Measurements from ENCODE around the gene CPNE2.

CPNE2 gene

DNA sequence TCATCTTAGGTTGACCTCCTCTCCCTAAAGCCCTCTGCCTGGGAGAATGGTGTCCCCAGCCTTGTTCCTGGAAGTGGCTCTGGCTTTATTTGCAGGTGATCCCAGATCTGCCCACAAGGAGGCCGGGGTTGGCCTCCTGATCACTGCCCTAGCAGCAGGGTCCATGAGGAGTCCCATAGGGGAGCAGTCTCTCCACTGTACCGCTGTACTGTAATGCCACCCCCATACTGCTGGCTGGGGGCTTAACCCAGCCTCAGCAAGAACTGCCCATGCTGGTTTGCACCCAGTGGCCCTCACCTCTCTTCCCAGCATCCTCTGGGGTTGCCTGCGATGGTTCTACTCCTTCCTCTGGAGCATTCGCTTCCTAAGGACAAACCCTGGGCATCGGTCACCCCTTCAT, 54.4 kb downstream of the CPNE2 start:
- peak; percentile 48 for ATAC-seq (ENCODE audit: insufficient read depth, low read depth)
- Histone ChIP-seq H3K36me3 (ENCODE audit: insufficient read depth, low read length) (peaks cover 6% of the 10 kb centered on the region; the same call in 1 of the 2 replicates), H3K4me2 (ENCODE audit: insufficient read depth, low read length) (no peak overlapping the region), H3K79me2 (ENCODE audit: insufficient read depth, low read length) (no peaks in the 10 kb centered on the region), H4K20me1 (ENCODE audit: insufficient read depth, low read length) (no peaks in the 10 kb centered on the region; the same call in 1 of the 2 replicates), H3K27ac (ENCODE audit: low read length) (no peak overlapping the region), H3K27me3 (ENCODE audit: insufficient read depth, low read length, poor library complexity) (no peaks in the 10 kb centered on the region), H3K4me3 (ENCODE audit: low read depth in 1 of 2, low read length in 2 of 2) (no peak overlapping the region), H3K9ac (ENCODE audit: low read depth, low read length) (no peak overlapping the region), H2AFZ (ENCODE audit: low read depth, low read length) (no peak overlapping the region), H3K9me3 (ENCODE audit: insufficient read depth, low read length, severe bottlenecking) (no peaks in the 10 kb centered on the region), H3K4me1 (ENCODE audit: insufficient read depth, low read length) (peaks cover 15% of the 10 kb centered on the region)
- no peak for DNase-seq
- TF ChIP-seq, protein P1, sequence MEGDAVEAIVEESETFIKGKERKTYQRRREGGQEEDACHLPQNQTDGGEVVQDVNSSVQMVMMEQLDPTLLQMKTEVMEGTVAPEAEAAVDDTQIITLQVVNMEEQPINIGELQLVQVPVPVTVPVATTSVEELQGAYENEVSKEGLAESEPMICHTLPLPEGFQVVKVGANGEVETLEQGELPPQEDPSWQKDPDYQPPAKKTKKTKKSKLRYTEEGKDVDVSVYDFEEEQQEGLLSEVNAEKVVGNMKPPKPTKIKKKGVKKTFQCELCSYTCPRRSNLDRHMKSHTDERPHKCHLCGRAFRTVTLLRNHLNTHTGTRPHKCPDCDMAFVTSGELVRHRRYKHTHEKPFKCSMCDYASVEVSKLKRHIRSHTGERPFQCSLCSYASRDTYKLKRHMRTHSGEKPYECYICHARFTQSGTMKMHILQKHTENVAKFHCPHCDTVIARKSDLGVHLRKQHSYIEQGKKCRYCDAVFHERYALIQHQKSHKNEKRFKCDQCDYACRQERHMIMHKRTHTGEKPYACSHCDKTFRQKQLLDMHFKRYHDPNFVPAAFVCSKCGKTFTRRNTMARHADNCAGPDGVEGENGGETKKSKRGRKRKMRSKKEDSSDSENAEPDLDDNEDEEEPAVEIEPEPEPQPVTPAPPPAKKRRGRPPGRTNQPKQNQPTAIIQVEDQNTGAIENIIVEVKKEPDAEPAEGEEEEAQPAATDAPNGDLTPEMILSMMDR (IDR thresholded peaks at IDR 0.05; ENCODE audit: borderline replicate concordance, extremely low read depth, low read length, poor library complexity, severe bottlenecking), result peak; percentile 37
- no peak for TF ChIP-seq EZH2 (IDR thresholded peaks at IDR 0.05; ENCODE audit: borderline replicate concordance, low read depth, low read length, severe bottlenecking)

DNA sequence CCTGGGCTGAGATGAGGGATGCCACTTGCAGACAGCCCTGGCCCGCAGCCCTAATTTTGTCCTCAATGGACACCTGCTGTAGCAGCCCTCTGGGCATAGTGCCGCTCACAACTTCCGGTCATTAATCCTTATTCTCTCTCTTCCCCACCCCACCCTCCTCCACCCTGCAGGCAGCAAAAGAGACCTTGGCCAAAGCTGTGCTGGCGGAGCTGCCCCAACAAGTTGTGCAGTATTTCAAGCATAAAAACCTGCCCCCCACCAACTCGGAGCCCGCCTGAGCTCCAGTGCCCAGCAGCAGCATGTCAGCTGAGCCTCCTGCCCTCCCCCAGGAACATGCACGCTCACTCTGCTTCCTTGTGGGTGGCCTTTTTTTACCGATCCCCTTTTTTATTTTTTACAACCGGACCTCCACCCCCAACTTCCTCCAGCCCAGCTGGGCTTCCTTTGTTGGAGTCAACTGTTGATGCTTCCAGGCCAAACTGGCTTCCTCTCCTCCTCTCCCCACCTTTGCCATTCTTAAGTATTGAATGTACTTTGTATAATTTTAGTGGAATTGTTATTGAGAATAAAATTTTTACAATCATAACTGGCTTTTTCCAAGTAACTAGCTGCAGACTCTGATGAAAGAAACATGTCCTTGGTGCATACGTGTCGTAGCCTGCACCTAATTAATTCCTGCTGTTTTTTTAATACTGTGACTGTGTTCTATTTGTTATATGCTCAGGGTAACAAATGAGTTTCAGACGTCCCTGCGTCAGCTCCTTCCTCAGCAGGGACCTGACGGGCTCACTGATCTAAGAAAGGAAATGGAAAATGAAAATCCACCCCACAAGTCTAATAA, 55.2 kb downstream of the CPNE2 start:
- Histone ChIP-seq H3K27ac (ENCODE audit: low read length) (no peak overlapping the region), H3K4me1 (ENCODE audit: insufficient read depth, low read length) (peaks cover 6% of the 10 kb centered on the region)
- ATAC-seq (ENCODE audit: insufficient read depth, low read depth), result no peak

DNA sequence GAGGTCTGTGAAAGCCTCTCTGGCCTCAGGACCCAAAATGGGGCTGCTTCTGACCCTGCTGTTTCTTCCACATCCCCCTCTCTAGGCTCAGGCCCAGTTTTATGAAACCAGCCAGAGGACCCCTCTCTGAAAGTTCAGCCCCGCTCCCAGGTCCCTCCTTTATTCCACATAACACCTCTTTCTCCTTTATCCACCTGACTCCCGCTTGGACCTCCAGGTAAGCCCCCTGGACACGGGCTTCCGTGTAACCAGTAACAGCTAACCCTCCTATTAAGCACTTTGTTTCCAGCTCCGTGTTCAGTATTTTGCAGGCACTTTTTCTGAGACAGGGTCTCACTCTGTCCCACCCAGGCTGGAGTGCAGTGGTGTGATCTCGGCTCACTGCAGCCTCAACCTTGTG, 56.1 kb downstream of the CPNE2 start:
- no peak overlapping the region for H2AFZ ChIP-seq (ENCODE audit: low read depth, low read length)
- H3K36me3 ChIP-seq (ENCODE audit: insufficient read depth, low read length), result peaks cover 23% of the 10 kb centered on the region
- no peak overlapping the region for H3K27ac ChIP-seq (ENCODE audit: low read length)
- H3K4me2 ChIP-seq (ENCODE audit: insufficient read depth, low read length), result no peak overlapping the region
- H3K4me3 ChIP-seq (ENCODE audit: low read depth in 1 of 2, low read length in 2 of 2), result no peak overlapping the region
- TF ChIP-seq, protein P1 (IDR thresholded peaks at IDR 0.05; ENCODE audit: borderline replicate concordance, extremely low read depth, low read length, poor library complexity, severe bottlenecking), result no peak
- TF ChIP-seq EZH2 (IDR thresholded peaks at IDR 0.05; ENCODE audit: borderline replicate concordance, low read depth, low read length, severe bottlenecking), result no peak
- no peaks in the 10 kb centered on the region for H3K79me2 ChIP-seq (ENCODE audit: insufficient read depth, low read length)
- no peaks in the 10 kb centered on the region; the same call in 1 of the 2 replicates for H4K20me1 ChIP-seq (ENCODE audit: insufficient read depth, low read length)
- H3K9ac ChIP-seq (ENCODE audit: low read depth, low read length), result no peak overlapping the region
- ATAC-seq (ENCODE audit: insufficient read depth, low read depth) (no peak), DNase-seq (no peak)
- H3K9me3 ChIP-seq (ENCODE audit: insufficient read depth, low read length, severe bottlenecking), result no peaks in the 10 kb centered on the region
- no peaks in the 10 kb centered on the region for H3K4me1 ChIP-seq (ENCODE audit: insufficient read depth, low read length)
- no peaks in the 10 kb centered on the region for H3K27me3 ChIP-seq (ENCODE audit: insufficient read depth, low read length, poor library complexity)

More for the DNA sequence above, 55.2 kb downstream of the CPNE2 start:
- Histone ChIP-seq H3K4me2 (ENCODE audit: insufficient read depth, low read length) (no peak overlapping the region), H3K4me3 (ENCODE audit: low read depth in 1 of 2, low read length in 2 of 2) (no peak overlapping the region), H3K36me3 (ENCODE audit: insufficient read depth, low read length) (peaks cover 14% of the 10 kb centered on the region), H3K27me3 (ENCODE audit: insufficient read depth, low read length, poor library complexity) (no peaks in the 10 kb centered on the region), H3K79me2 (ENCODE audit: insufficient read depth, low read length) (no peaks in the 10 kb centered on the region), H3K9me3 (ENCODE audit: insufficient read depth, low read length, severe bottlenecking) (no peaks in the 10 kb centered on the region), H4K20me1 (ENCODE audit: insufficient read depth, low read length) (no peaks in the 10 kb centered on the region; the same call in 1 of the 2 replicates), H3K9ac (ENCODE audit: low read depth, low read length) (no peak overlapping the region), H2AFZ (ENCODE audit: low read depth, low read length) (no peak overlapping the region)
- DNase-seq, result no peak
- TF ChIP-seq, protein P1 (IDR thresholded peaks at IDR 0.05; ENCODE audit: borderline replicate concordance, extremely low read depth, low read length, poor library complexity, severe bottlenecking), result no peak
- no peak for TF ChIP-seq EZH2 (IDR thresholded peaks at IDR 0.05; ENCODE audit: borderline replicate concordance, low read depth, low read length, severe bottlenecking)

Measured in DND-41 (cell line).